HL-60 (cell line): Measurements from ENCODE around the gene PLIN1.

Experiments used
- CTCF ChIP-seq: IDR thresholded peaks from one replicate; pipeline ENCODE4 v1.5.1; 2011; ENCODE audit warnings: low read length, control low read depth, inconsistent platforms; ENCODE audit not compliant: insufficient read depth
- POLR2AphosphoS5 ChIP-seq: IDR thresholded peaks from 2 replicates; pipeline ENCODE4 v1.6.1; 2012; ENCODE audit warnings: low read depth
- REST ChIP-seq: IDR thresholded peaks from 2 replicates; pipeline ENCODE4 v1.6.1; 2012; ENCODE audit warnings: low read depth; ENCODE audit not compliant: insufficient replicate concordance
- SPI1 ChIP-seq: IDR thresholded peaks from 2 replicates; pipeline ENCODE4 v1.6.1; 2012; ENCODE audit warnings: low read depth, mild to moderate bottlenecking, borderline replicate concordance

DNA sequence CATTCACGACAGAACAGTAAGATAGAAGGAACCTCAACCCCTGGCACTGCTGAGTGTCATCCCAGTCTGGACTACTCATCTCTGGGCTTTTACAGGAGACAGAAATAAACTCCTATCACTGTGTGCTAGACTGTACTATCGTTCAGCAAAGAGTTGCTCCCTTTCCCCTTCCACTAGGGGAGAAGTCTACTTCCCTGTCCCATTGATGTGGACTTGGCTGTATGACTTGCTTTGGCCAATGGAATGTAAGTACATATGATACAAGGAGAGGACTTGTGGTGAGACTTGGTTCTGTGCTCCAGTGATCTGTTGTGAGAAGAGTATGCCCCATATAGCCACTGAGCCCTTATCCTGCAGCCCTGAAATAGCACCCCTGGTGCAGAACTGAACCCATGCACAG, 18.6 kb downstream of the PLIN1 start:
- TF ChIP-seq CTCF (no peak), POLR2AphosphoS5 (no peak), REST (no peak), SPI1 (no peak)
